ENCODE data around the gene LTF.

Gene LTF

DNA sequence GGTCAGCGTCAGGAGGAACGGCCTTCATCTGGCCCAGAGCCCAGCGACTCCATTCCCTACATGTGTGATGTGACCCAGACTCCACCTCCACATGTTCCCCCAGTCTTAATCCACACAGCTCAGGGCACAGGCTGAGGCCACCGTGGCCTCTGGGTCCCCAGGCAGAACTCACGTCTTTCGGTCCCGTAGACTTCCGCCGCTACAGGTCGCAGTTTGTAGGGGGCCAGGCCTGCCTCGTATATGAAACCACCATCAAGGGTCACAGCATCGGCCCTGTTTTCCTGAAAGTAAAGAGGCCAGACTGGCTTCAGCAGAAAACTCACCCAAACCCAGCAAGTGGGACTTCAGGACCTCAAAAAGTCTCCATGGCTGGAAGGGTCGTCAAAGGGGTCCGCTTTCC is 8.6 kb downstream of the LTF start:
- peaks cover 69% of the 10 kb centered on the region for H3K27me3 ChIP-seq (ENCODE audit: low read depth, low read length)
- H3K4me2 ChIP-seq (ENCODE audit: low read length): no peak overlapping the region
- H4K20me1 ChIP-seq (ENCODE audit: insufficient read depth, low read length): no peaks in the 10 kb centered on the region
- no peak overlapping the region for H3K4me3 ChIP-seq (ENCODE audit: low read length)
- H2AFZ ChIP-seq (ENCODE audit: low read depth, low read length): no peak overlapping the region
- no peak overlapping the region for H3K27ac ChIP-seq (ENCODE audit: low read length)
- H3K9me3 ChIP-seq (ENCODE audit: insufficient read depth, low read length): no peaks in the 10 kb centered on the region
- H3K36me3 ChIP-seq (replicated peaks; ENCODE audit: low read depth, low read length): no peaks in the 10 kb centered on the region
- H3K9ac ChIP-seq (ENCODE audit: low read length): no peak overlapping the region
- no peaks in the 10 kb centered on the region for H3K79me2 ChIP-seq (ENCODE audit: low read length)
- no peaks in the 10 kb centered on the region for H3K4me1 ChIP-seq (ENCODE audit: low read length)
- TF ChIP-seq, protein P1, sequence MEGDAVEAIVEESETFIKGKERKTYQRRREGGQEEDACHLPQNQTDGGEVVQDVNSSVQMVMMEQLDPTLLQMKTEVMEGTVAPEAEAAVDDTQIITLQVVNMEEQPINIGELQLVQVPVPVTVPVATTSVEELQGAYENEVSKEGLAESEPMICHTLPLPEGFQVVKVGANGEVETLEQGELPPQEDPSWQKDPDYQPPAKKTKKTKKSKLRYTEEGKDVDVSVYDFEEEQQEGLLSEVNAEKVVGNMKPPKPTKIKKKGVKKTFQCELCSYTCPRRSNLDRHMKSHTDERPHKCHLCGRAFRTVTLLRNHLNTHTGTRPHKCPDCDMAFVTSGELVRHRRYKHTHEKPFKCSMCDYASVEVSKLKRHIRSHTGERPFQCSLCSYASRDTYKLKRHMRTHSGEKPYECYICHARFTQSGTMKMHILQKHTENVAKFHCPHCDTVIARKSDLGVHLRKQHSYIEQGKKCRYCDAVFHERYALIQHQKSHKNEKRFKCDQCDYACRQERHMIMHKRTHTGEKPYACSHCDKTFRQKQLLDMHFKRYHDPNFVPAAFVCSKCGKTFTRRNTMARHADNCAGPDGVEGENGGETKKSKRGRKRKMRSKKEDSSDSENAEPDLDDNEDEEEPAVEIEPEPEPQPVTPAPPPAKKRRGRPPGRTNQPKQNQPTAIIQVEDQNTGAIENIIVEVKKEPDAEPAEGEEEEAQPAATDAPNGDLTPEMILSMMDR (IDR thresholded peaks at IDR 0.05; ENCODE audit: low read depth, low read length): no peak
- TF ChIP-seq EZH2phosphoT487 (IDR thresholded peaks at IDR 0.05; ENCODE audit: low read depth): no peak

DNA sequence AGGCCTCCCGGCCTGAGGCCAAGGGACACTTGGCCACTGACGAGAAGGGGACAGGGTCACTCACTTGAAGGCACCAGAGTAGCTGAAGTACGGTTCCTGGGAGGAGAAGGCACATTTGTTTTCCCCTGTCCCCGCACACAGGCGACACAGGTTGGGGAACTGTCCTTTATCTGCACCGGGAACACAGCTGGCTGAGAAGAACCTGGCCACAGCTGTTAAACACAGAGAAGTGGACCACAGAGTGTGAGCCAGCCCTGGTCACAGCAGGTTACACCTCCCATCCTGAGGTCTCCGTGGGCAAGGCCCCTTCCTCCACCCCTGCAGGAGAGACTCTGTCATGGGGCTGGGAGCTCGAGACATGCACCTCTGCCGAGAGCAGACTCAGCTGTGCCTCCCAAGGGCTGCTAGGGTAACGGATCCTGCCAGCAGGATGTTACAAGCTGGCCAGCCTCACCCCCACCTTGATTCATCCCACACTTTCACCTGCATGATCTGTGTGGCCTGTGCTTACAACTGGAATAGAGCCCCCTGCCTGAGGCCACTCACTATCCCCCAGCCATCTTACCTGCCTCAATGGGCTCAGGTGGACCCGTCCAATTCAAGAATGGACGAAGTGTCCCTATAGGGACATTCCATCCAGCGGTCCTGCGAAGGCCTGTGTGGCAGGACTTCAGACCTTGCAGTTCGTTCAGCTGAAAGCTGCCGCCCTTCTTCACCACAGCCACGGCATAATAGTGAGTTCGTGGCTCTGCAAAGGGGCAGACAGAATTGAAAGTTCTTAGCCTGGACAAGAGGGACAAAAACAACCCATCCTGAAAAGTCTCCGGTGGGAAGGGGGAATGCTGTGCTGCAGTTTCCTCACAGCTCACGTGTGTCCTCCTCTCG is 9.2 kb downstream of the LTF start:
- Histone ChIP-seq H3K9ac (ENCODE audit: low read length) (no peak overlapping the region), H3K9me3 (ENCODE audit: insufficient read depth, low read length) (no peaks in the 10 kb centered on the region), H3K4me1 (ENCODE audit: low read length) (no peaks in the 10 kb centered on the region), H3K4me2 (ENCODE audit: low read length) (no peak overlapping the region), H3K27me3 (ENCODE audit: low read depth, low read length) (peaks cover 69% of the 10 kb centered on the region), H3K27ac (ENCODE audit: low read length) (no peak overlapping the region), H2AFZ (ENCODE audit: low read depth, low read length) (no peak overlapping the region), H3K4me3 (ENCODE audit: low read length) (no peak overlapping the region), H3K79me2 (ENCODE audit: low read length) (no peaks in the 10 kb centered on the region), H4K20me1 (ENCODE audit: insufficient read depth, low read length) (no peaks in the 10 kb centered on the region), H3K36me3 (replicated peaks; ENCODE audit: low read depth, low read length) (no peaks in the 10 kb centered on the region)
- TF ChIP-seq, protein P1 (IDR thresholded peaks at IDR 0.05; ENCODE audit: low read depth, low read length): no peak
- TF ChIP-seq EZH2phosphoT487 (IDR thresholded peaks at IDR 0.05; ENCODE audit: low read depth): no peak

GRCh38 chr3:46454606-46455005 is 10.1 kb downstream of the LTF start:
- Histone ChIP-seq H3K27ac (ENCODE audit: low read length) (no peak overlapping the region), H3K36me3 (replicated peaks; ENCODE audit: low read depth, low read length) (no peaks in the 10 kb centered on the region), H4K20me1 (ENCODE audit: insufficient read depth, low read length) (no peaks in the 10 kb centered on the region), H3K79me2 (ENCODE audit: low read length) (no peaks in the 10 kb centered on the region), H3K9me3 (ENCODE audit: insufficient read depth, low read length) (no peaks in the 10 kb centered on the region), H3K4me3 (ENCODE audit: low read length) (no peak overlapping the region), H3K9ac (ENCODE audit: low read length) (no peak overlapping the region), H3K4me2 (ENCODE audit: low read length) (no peak overlapping the region), H3K4me1 (ENCODE audit: low read length) (no peaks in the 10 kb centered on the region), H2AFZ (ENCODE audit: low read depth, low read length) (no peak overlapping the region), H3K27me3 (ENCODE audit: low read depth, low read length) (peaks cover 66% of the 10 kb centered on the region)
- TF ChIP-seq, protein P1 (IDR thresholded peaks at IDR 0.05; ENCODE audit: low read depth, low read length): no peak
- TF ChIP-seq EZH2phosphoT487 (IDR thresholded peaks at IDR 0.05; ENCODE audit: low read depth): no peak

GRCh38 chr3:46454209-46454595 is 10.5 kb downstream of the LTF start:
- H4K20me1 ChIP-seq (ENCODE audit: insufficient read depth, low read length): no peaks in the 10 kb centered on the region
- peaks cover 65% of the 10 kb centered on the region for H3K27me3 ChIP-seq (ENCODE audit: low read depth, low read length)
- no peaks in the 10 kb centered on the region for H3K4me1 ChIP-seq (ENCODE audit: low read length)
- H3K9me3 ChIP-seq (ENCODE audit: insufficient read depth, low read length): no peaks in the 10 kb centered on the region
- no peaks in the 10 kb centered on the region for H3K36me3 ChIP-seq (replicated peaks; ENCODE audit: low read depth, low read length)
- no peak for TF ChIP-seq EZH2phosphoT487 (IDR thresholded peaks at IDR 0.05; ENCODE audit: low read depth)
- TF ChIP-seq, protein P1 (IDR thresholded peaks at IDR 0.05; ENCODE audit: low read depth, low read length): no peak
- H3K9ac ChIP-seq (ENCODE audit: low read length): no peak overlapping the region
- no peak overlapping the region for H2AFZ ChIP-seq (ENCODE audit: low read depth, low read length)
- no peak overlapping the region for H3K4me2 ChIP-seq (ENCODE audit: low read length)
- no peaks in the 10 kb centered on the region for H3K79me2 ChIP-seq (ENCODE audit: low read length)
- H3K4me3 ChIP-seq (ENCODE audit: low read length): no peak overlapping the region
- no peak overlapping the region for H3K27ac ChIP-seq (ENCODE audit: low read length)

All from OCI-LY3 (cell line).